ENCODE results near the gene KLHL29.

The KLHL29 gene

DNA sequence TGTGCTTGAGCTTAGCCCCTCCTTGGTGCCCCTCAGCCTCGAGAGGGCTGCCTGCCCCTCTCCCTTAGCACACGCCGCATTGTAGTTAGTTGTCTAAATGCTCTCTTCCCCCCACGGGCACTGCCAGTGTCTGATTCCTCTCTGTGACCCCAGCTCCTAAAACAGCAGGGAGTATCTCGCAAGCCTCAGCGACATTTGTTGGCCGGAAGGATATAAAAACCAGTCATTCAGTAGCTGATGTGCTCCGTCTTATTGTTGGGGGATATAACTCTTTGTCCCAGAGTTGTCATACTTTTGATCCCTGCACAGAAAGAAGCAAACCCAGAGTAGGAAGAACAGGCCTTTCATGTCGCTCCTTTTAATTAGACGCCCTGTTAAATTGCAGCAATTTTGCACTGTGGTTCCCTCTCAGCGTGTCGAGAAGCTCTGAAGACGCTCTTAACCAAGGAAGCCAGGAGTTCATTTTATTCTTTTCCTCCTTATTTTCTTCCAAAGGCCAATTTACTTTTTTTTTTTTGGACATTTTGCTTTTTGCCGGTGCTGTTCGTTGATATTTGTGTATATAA is 201.8 kb downstream of the KLHL29 start:
- TF ChIP-seq, protein P1, sequence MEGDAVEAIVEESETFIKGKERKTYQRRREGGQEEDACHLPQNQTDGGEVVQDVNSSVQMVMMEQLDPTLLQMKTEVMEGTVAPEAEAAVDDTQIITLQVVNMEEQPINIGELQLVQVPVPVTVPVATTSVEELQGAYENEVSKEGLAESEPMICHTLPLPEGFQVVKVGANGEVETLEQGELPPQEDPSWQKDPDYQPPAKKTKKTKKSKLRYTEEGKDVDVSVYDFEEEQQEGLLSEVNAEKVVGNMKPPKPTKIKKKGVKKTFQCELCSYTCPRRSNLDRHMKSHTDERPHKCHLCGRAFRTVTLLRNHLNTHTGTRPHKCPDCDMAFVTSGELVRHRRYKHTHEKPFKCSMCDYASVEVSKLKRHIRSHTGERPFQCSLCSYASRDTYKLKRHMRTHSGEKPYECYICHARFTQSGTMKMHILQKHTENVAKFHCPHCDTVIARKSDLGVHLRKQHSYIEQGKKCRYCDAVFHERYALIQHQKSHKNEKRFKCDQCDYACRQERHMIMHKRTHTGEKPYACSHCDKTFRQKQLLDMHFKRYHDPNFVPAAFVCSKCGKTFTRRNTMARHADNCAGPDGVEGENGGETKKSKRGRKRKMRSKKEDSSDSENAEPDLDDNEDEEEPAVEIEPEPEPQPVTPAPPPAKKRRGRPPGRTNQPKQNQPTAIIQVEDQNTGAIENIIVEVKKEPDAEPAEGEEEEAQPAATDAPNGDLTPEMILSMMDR (IDR thresholded peaks at IDR 0.05; ENCODE audit: low read depth, low read length, missing control alignments): no peak
- H3K4me3 ChIP-seq (ENCODE audit: low read depth, low read length): no peak overlapping the region
- in situ Hi-C loops (cut with HindIII; ENCODE audit: low sequenced_read_pairs): no loop called here
- DNase-seq (ENCODE audit: low read depth): no peak

GRCh38 chr2:23587341-23587880 is 202.4 kb downstream of the KLHL29 start:
- H3K4me3 ChIP-seq (ENCODE audit: low read depth, low read length): no peak overlapping the region
- TF ChIP-seq, protein P1 (IDR thresholded peaks at IDR 0.05; ENCODE audit: low read depth, low read length, missing control alignments): no peak
- no peak for DNase-seq (ENCODE audit: low read depth)
- in situ Hi-C loops (cut with HindIII; ENCODE audit: low sequenced_read_pairs): no loop called here

DNA sequence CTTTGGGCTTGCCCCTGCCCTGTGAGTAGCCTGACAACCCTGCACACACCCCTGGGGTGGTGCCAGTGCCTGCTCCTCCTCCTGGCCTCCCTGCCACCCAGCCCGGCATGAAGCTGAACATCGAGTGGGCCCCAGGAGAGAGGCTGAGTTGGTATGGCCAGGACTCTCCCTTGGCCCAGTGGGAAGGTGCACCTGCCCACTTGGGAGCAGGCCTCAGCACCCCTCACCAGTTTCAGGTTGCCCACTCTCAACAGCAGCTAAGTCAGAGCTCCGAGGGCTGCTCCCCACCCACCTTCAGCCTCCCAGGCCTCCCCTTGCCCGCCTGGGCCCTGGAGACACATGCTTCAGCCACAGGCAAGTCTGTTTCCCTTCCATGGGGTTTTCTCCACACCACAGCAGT is 203.1 kb downstream of the KLHL29 start:
- no peak for DNase-seq (ENCODE audit: low read depth)
- in situ Hi-C loops (cut with HindIII; ENCODE audit: low sequenced_read_pairs): no loop called here
- TF ChIP-seq, protein P1 (IDR thresholded peaks at IDR 0.05; ENCODE audit: low read depth, low read length, missing control alignments): no peak
- H3K4me3 ChIP-seq (ENCODE audit: low read depth, low read length): no peak overlapping the region

- TF ChIP-seq, protein P1 (IDR thresholded peaks at IDR 0.05; ENCODE audit: low read depth, low read length, missing control alignments): no peak
- DNase-seq (ENCODE audit: low read depth): no peak
- H3K4me3 ChIP-seq (ENCODE audit: low read depth, low read length): no peak overlapping the region
- in situ Hi-C loops (cut with HindIII; ENCODE audit: low sequenced_read_pairs): no loop called here
These were observed 203.7 kb downstream of the KLHL29 start for GRCh38 chr2:23588508-23589201.

- in situ Hi-C loops (cut with HindIII; ENCODE audit: low sequenced_read_pairs): no loop called here
These were observed 204.3 kb downstream of the KLHL29 start for GRCh38 chr2:23589220-23589647.

DNA sequence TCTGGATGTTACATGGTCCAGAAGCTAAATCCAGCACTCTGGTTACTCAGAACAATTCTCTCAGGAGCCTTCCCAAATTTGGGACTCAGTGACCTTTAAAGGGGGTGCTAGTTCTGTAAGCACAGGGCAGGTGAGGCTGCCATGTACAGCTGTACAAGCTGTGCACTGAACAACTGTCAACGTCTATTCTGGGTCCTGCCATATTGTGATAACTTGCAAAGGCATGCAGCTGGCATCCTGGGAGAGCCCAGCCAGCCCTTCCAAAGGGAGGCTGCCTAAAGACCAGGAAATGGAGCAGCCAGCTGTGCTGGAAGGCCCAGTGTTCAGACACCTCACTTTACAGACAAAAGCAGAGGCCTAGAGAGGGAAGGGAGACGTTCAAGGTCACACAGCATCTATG is 204.8 kb downstream of the KLHL29 start:
- in situ Hi-C loops (cut with HindIII; ENCODE audit: low sequenced_read_pairs): no loop called here
- no peak for DNase-seq (ENCODE audit: low read depth)
- no peak overlapping the region for H3K4me3 ChIP-seq (ENCODE audit: low read depth, low read length)
- TF ChIP-seq, protein P1 (IDR thresholded peaks at IDR 0.05; ENCODE audit: low read depth, low read length, missing control alignments): no peak

More at GRCh38 chr2:23589220-23589647, 204.3 kb downstream of the KLHL29 start:
- no peak overlapping the region for H3K4me3 ChIP-seq (ENCODE audit: low read depth, low read length)
- TF ChIP-seq, protein P1 (IDR thresholded peaks at IDR 0.05; ENCODE audit: low read depth, low read length, missing control alignments): no peak
- DNase-seq (ENCODE audit: low read depth): no peak
